ENCODE results near the gene TBCEL.

- TF ChIP-seq CTCF (IDR thresholded peaks at IDR 0.05) (no peak), EP300 (IDR thresholded peaks at IDR 0.05) (no peak)
Observed at GRCh38 chr11:121006922-121007321, 17.0 kb upstream of the TBCEL start.

Measured in upper lobe of left lung (tissue), 4 donors.